ENCODE data around the gene KIF18B. TPM values are rescaled to one million over a fixed set of nuclear protein-coding genes. Genes with fewer than 3 reads are reported as not detected.

The KIF18B gene
- total and polyA plus RNA-seq, 2 of the 8 experiments (the other 6 are each of a cell fraction or from before 2014, with no cell fraction given), result 39.0 to 59.4 TPM

DNA sequence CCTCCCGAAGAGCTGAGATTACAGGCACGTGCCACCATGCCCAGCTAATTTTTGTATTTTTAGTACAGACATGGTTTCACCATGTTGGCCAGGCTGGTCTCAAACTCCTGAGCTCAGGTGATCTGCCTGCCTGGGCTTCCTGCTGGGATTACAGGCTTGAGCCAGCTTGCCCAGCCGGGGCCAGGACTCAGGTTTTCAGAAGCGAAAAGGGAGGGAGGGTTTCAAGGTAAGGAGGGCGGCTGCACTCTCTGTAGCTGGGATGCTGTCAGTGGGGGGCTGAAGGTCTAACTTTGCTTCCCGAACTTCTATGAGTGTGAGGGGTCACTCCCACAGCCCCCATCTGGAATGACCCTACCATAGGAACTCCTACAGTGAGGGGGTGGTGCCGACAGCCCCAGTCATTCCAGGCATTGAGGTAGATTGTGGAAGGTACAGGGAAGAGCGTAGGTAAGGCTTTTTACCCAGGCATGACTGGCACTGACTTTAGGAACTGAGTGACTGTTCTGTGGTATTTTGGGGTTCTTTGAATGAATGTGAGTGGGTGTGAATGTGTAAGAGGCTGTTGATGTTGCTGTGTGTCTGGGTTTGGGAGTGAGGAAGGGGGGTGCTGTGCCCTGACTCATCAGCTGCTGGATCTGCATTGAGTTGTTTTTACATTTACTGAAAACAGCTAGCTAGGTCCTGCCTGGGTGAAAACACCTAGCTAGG, 24.4 kb upstream of the KIF18B start (continued):
- TF ChIP-seq TAF1 (IDR thresholded peaks at IDR 0.05; ENCODE audit: low read depth, low read length) (no peak), YY1 (IDR thresholded peaks at IDR 0.05; ENCODE audit: low read depth, low read length) (0 out of 2 replicates have a peak, but pooled peaks have one; percentile 8), TCF12 (IDR thresholded peaks at IDR 0.05; ENCODE audit: low read depth, low read length) (no peak), CEBPB (IDR thresholded peaks at IDR 0.05; ENCODE audit: low read depth, low read length) (no peak), PHF8 (conservative IDR thresholded peaks at IDR 0.05; ENCODE audit: low read depth, low read length) (no peak), CHD1 (IDR thresholded peaks at IDR 0.05; ENCODE audit: low read depth, low read length) (no peak), CTBP2 (IDR thresholded peaks at IDR 0.05; ENCODE audit: borderline replicate concordance, insufficient read depth, insufficient read length, low read length) (no peak), CBX8 (IDR thresholded peaks at IDR 0.05; ENCODE audit: borderline replicate concordance, low read depth, low read length) (no peak), MAX (IDR thresholded peaks at IDR 0.05) (peak; percentile 50; the same call in 1 of the 2 replicates), SIN3A (conservative IDR thresholded peaks at IDR 0.05 in 1 of 2, IDR thresholded peaks at IDR 0.05 in 1 of 2; ENCODE audit: low read depth in 1 of 2, low read length in 2 of 2) (no peak), EGR1 (IDR thresholded peaks at IDR 0.05; ENCODE audit: borderline replicate concordance, low read depth, low read length) (no peak), RXRA (IDR thresholded peaks at IDR 0.05; ENCODE audit: insufficient read depth, low read depth, low read length) (no peak)
